H1 (cell line): Measurements from ENCODE around the gene PDK2. TPM values are rescaled to one million over a fixed set of nuclear protein-coding genes. Genes with fewer than 3 reads are reported as not detected.

Experiments used
- CTCF ChIA-PET: fragments of 300-600 bp; sonication (Branson Sonifier 250); formaldehyde crosslinking; loops from one replicate; lab custom pipeline; 2021; ENCODE audit not compliant: partially characterized antibody; lab: Charles Lee
- POLR2A ChIA-PET: fragments of 300-600 bp; sonication (Branson Sonifier 250); formaldehyde crosslinking; loops from one replicate; lab custom pipeline; 2021; ENCODE audit warnings: inconsistent platforms; ENCODE audit not compliant: partially characterized antibody; lab: Charles Lee
- DNase-seq, 2 experiments: peaks; one replicate each; pipeline versions ENCODE4 v3.0.0 to v3.0.0-alpha.2; 2010 to 2022; ENCODE audit warnings: low spot score in 2 of 2, low read depth in 1 of 2, mixed read lengths in 1 of 2
- FAIRE-seq: peaks from 2 replicates; lab custom pipeline; 2011; peaks lifted over from hg19 to GRCh38; lab: Jason Lieb, UNC
- H2AFZ ChIP-seq: 2 replicates; pipeline ENCODE4 v1.8.1; 2012; ENCODE audit warnings: low read length, inconsistent platforms
- H2AK5ac ChIP-seq: 2 replicates; pipeline ENCODE4 v1.6.1; 2013; ENCODE audit warnings: low read depth, low read length
- H2BK120ac ChIP-seq: replicated peaks from 2 replicates; pipeline ENCODE3; 2013; ENCODE audit warnings: low read depth, low read length, inconsistent platforms
- H2BK12ac ChIP-seq: 2 replicates; pipeline ENCODE4 v1.6.1; 2013; ENCODE audit warnings: low read depth, low read length
- H2BK15ac ChIP-seq: 2 replicates; pipeline ENCODE4 v1.6.1; 2013; ENCODE audit warnings: low read length
- H2BK20ac ChIP-seq: 2 replicates; pipeline ENCODE4 v1.6.1; 2013; ENCODE audit warnings: low read length
- H2BK5ac ChIP-seq: 2 replicates; pipeline ENCODE4 v1.6.1; 2013; ENCODE audit warnings: low read depth, low read length
- H3K14ac ChIP-seq: 2 replicates; pipeline ENCODE4 v1.6.1; 2013; ENCODE audit warnings: inconsistent platforms; ENCODE audit not compliant: insufficient read length
- H3K18ac ChIP-seq: 2 replicates; pipeline ENCODE4 v1.6.1; 2013; ENCODE audit warnings: low read length; ENCODE audit errors: extremely low read depth
- H3K23ac ChIP-seq: 2 replicates; pipeline ENCODE4 v1.6.1; 2013; ENCODE audit warnings: inconsistent platforms; ENCODE audit not compliant: insufficient read length
- H3K23me2 ChIP-seq: 2 replicates; pipeline ENCODE4 v1.6.1; 2013; ENCODE audit warnings: low read depth, low read length
- H3K27ac ChIP-seq: 2 replicates; pipeline ENCODE4 v1.6.1; 2011; ENCODE audit warnings: low read depth, low read length, inconsistent platforms
- H3K27me3 ChIP-seq, 4 experiments: replicated peaks in 1 of 4; 1 replicate in 1 of 4; 2 replicates in 3 of 4; pipeline versions ENCODE4 v1.6.1 to v1.8.1; 2011 to 2013; ENCODE audit warnings: low read length in 3 of 4, mild to moderate bottlenecking in 3 of 4, inconsistent platforms in 2 of 4, mixed read lengths in 2 of 4, moderate library complexity in 1 of 4; ENCODE audit not compliant: control insufficient read depth in 3 of 4, insufficient read depth in 3 of 4; ENCODE audit errors: extremely low read depth in 1 of 4
- H3K36me3 ChIP-seq, 4 experiments: 2 replicates each; pipeline versions ENCODE4 v1.6.1 to v1.8.1; 2011 to 2013; ENCODE audit warnings: mild to moderate bottlenecking in 4 of 4, low read length in 3 of 4, moderate library complexity in 2 of 4, control low read depth in 1 of 4, inconsistent platforms in 1 of 4; ENCODE audit not compliant: insufficient read depth in 4 of 4, control insufficient read depth in 2 of 4
- H3K4ac ChIP-seq: replicated peaks from 2 replicates; pipeline ENCODE3; 2013; ENCODE audit warnings: low read length, low read depth, mixed read lengths, inconsistent platforms; ENCODE audit not compliant: insufficient read length
- H3K4me1 ChIP-seq, 4 experiments: replicated peaks in 1 of 4; 1 replicate in 1 of 4; 2 replicates in 3 of 4; pipeline versions ENCODE4 v1.6.1 to v1.8.1; 2011 to 2013; ENCODE audit warnings: low read length in 3 of 4, inconsistent platforms in 2 of 4, mixed read lengths in 1 of 4; ENCODE audit not compliant: insufficient read depth in 4 of 4, control insufficient read depth in 3 of 4
- H3K4me2 ChIP-seq, 2 experiments: 2 replicates each; pipeline versions ENCODE4 v1.6.1 to v1.8.1; 2011 to 2013; ENCODE audit warnings: low read depth in 2 of 2, low read length in 2 of 2, control low read depth in 1 of 2, inconsistent platforms in 1 of 2, mild to moderate bottlenecking in 1 of 2; ENCODE audit not compliant: insufficient read depth in 1 of 2
- H3K4me3 ChIP-seq, 4 experiments: fragments of 200-600, 300-600 bp in 1 of 4; sonication (generic), shearing (Covaris generic), sonication (Bioruptor Twin) in 1 of 4; 2 replicates each; pipeline versions ENCODE4 v1.5.1 to v1.8.1; 2011 to 2016; ENCODE audit warnings: low read length in 4 of 4, low read depth in 3 of 4, control low read depth in 2 of 4, inconsistent platforms in 2 of 4, mild to moderate bottlenecking in 2 of 4, mixed read lengths in 1 of 4, moderate library complexity in 1 of 4; ENCODE audit not compliant: insufficient read depth in 2 of 4; ENCODE audit errors: extremely low read depth in 1 of 4
- H3K56ac ChIP-seq: replicated peaks from 2 replicates; pipeline ENCODE3; 2013; ENCODE audit warnings: low read depth, mild to moderate bottlenecking, mixed read lengths, low read length, inconsistent platforms; ENCODE audit not compliant: insufficient read length
- H3K79me1 ChIP-seq: 2 replicates; pipeline ENCODE4 v1.6.1; 2013; ENCODE audit warnings: low read depth, low read length, control low read depth
- H3K79me2 ChIP-seq, 2 experiments: 2 replicates each; pipeline versions ENCODE4 v1.6.1 to v1.8.1; 2012 to 2013; ENCODE audit warnings: low read length in 2 of 2, mild to moderate bottlenecking in 2 of 2, inconsistent platforms in 1 of 2; ENCODE audit not compliant: insufficient read depth in 2 of 2, control insufficient read depth in 1 of 2
- H3K9ac ChIP-seq, 4 experiments: replicated peaks in 1 of 4; 1 replicate in 1 of 4; 2 replicates in 3 of 4; pipeline versions ENCODE4 v1.6.1 to v1.8.1; 2011 to 2013; ENCODE audit warnings: low read depth in 3 of 4, low read length in 3 of 4, control low read depth in 2 of 4, mild to moderate bottlenecking in 2 of 4, moderate library complexity in 2 of 4, inconsistent platforms in 1 of 4; ENCODE audit errors: extremely low read depth in 1 of 4
- H3K9me3 ChIP-seq, 2 experiments: 2 replicates each; pipeline versions ENCODE4 v1.6.1 to v1.8.1; 2012 to 2013; ENCODE audit warnings: mild to moderate bottlenecking in 2 of 2, moderate library complexity in 2 of 2, control low read depth in 1 of 2, inconsistent platforms in 1 of 2, low read depth in 1 of 2, low read length in 1 of 2, mixed read lengths in 1 of 2; ENCODE audit not compliant: insufficient read depth in 2 of 2
- H4K20me1 ChIP-seq, 2 experiments: replicated peaks in 1 of 2; 2 replicates each; pipeline versions ENCODE3 to v1.8.1; 2011 to 2013; ENCODE audit warnings: inconsistent platforms in 2 of 2, low read length in 2 of 2, mild to moderate bottlenecking in 1 of 2; ENCODE audit not compliant: insufficient read depth in 2 of 2, control insufficient read depth in 1 of 2
- H4K5ac ChIP-seq: 2 replicates; pipeline ENCODE4 v1.6.1; 2013; ENCODE audit warnings: low read length, low read depth, mixed read lengths, inconsistent platforms; ENCODE audit not compliant: insufficient read length
- H4K8ac ChIP-seq: 2 replicates; pipeline ENCODE4 v1.8.0; 2013; ENCODE audit warnings: mild to moderate bottlenecking, moderate library complexity, low read length, inconsistent platforms; ENCODE audit not compliant: insufficient read depth; ENCODE audit errors: extremely low read depth
- H4K91ac ChIP-seq: replicated peaks from 2 replicates; pipeline ENCODE3; 2013; ENCODE audit warnings: low read length, mixed read lengths, inconsistent platforms; ENCODE audit not compliant: insufficient read length
- GTF2F1 ChIP-seq: IDR thresholded peaks from 2 replicates; pipeline ENCODE4 v1.6.1; 2012; ENCODE audit warnings: low read depth, low read length, improper control_type of control experiment, borderline replicate concordance
- MAX ChIP-seq: IDR thresholded peaks from 2 replicates; pipeline ENCODE4 v1.6.1; 2012; ENCODE audit warnings: inconsistent platforms
- NRF1 ChIP-seq: IDR thresholded peaks from 2 replicates; pipeline ENCODE4 v1.6.1; 2011; ENCODE audit warnings: mild to moderate bottlenecking, low read depth, low read length, improper control_type of control experiment
- POLR2AphosphoS5 ChIP-seq: IDR thresholded peaks from 2 replicates; pipeline ENCODE4 v1.6.1; 2011; ENCODE audit warnings: low read depth, low read length
- SP1 ChIP-seq: IDR thresholded peaks from 2 replicates; pipeline ENCODE4 v1.6.1; 2011; ENCODE audit warnings: low read depth, low read length
- USF2 ChIP-seq: IDR thresholded peaks from 2 replicates; pipeline ENCODE4 v1.6.1; 2011; ENCODE audit warnings: low read length, improper control_type of control experiment
- YY1 ChIP-seq: IDR thresholded peaks from 2 replicates; pipeline ENCODE4 v1.6.1; 2011; ENCODE audit warnings: low read depth, mild to moderate bottlenecking, low read length
- WGBS, 2 experiments: shearing (Covaris generic) in 1 of 2; methylation state at CpG; one replicate each; pipeline versions ENCODE4 v1.1.6 to v1.1.7; 2013 to 2015; ENCODE audit warnings: low lambda C conversion rate in 2 of 2, mixed read lengths in 2 of 2, inconsistent platforms in 1 of 2, low coverage in 1 of 2, missing lambda C conversion rate in 1 of 2; ENCODE audit not compliant: insufficient replicate concordance in 2 of 2, insufficient coverage in 1 of 2, insufficient read length in 1 of 2; ENCODE audit errors: extremely low coverage in 1 of 2, missing lambda C conversion rate in 1 of 2; 5-methylcytosine and 5-hydroxymethylcytosine counted together
- polyA plus RNA-seq, 7 experiments: library from polyadenylated mRNA; depleted of rRNA in 3 of 7; stranded (reverse) in 5 of 7; unstranded in 2 of 7; fragments of >200 nt in 5 of 7; fragments of 200-250 nt in 2 of 7; gene quantifications; 1 replicate in 5 of 7; 2 replicates in 1 of 7; 4 replicates in 1 of 7; pipeline versions ENCODE4 v1.2.1 to v1.2.3, GENCODE V29; 2011 to 2013; ENCODE audit warnings: missing spikeins in 2 of 7, mixed read lengths in 2 of 7
- total RNA-seq: library from RNA; stranded (reverse); fragmentation: NEBNext Ultra II Directional; extraction: Animal tissue kit (Norgen Biotek cat#: 25700); gene quantifications from 2 replicates; pipeline ENCODE4 v1.2.1, GENCODE V29; 2021

The PDK2 gene
- total and polyA plus RNA-seq, 2 of the 8 experiments (the other 6 are each of a cell fraction or from before 2014, with no cell fraction given): 18.3 to 121 TPM

DNA sequence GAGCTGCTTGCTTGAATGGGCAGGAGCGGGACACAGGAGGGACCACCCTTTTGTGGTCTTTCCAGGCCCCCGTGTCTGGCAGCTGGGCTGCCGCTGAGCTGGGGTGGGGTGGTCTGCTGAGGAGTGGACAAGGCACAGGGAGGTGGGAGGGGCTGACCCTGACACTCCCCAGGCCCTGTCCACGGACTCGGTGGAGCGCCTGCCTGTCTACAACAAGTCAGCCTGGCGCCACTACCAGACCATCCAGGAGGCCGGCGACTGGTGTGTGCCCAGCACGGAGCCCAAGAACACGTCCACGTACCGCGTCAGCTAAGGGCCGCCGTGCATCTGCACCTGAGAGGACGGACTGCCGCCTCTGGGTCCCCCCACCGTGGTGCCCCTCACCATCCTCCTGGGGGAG is 14.6 kb downstream of the PDK2 start:
- Histone ChIP-seq H2AFZ (no peak overlapping the region), H3K4me3 (no peak overlapping the region), H4K20me1 (peaks cover 2% of the 10 kb centered on the region in 2 experiments), H2AK5ac (no peak overlapping the region), H3K27me3 (no peaks in the 10 kb centered on the region; a peak in 1 of 7 replicates), H3K27ac (no peak overlapping the region), H3K36me3 (no peaks in the 10 kb centered on the region; a peak in 2 of 8 replicates), H3K23me2 (no peaks in the 10 kb centered on the region), H4K5ac (no peak overlapping the region), H4K91ac (no peak overlapping the region), H2BK120ac (no peak overlapping the region), H2BK12ac (no peak overlapping the region), H3K18ac (no peak overlapping the region), H3K4me1 (peaks cover 0 to 4% (median 3%) of the 10 kb centered on the region in 4 experiments; a peak in 2 of 7 replicates), H2BK5ac (no peak overlapping the region; the same call in 1 of the 2 replicates), H3K23ac (no peak overlapping the region), H3K79me2 (no peaks in the 10 kb centered on the region), H4K8ac (peak overlapping the region; percentile 40; the same call in 1 of the 2 replicates), H3K56ac (no peak overlapping the region), H3K4me2 (no peak overlapping the region), H3K14ac (no peak overlapping the region), H3K79me1 (no peaks in the 10 kb centered on the region), H2BK15ac (no peak overlapping the region), H3K9me3 (no peaks in the 10 kb centered on the region), H3K9ac (no peak overlapping the region), H3K4ac (no peak overlapping the region), H2BK20ac (no peak overlapping the region)
- FAIRE-seq (no peak), DNase-seq (no peak)
- CTCF ChIA-PET: interaction anchor here (0.7 to 23.0 kb wide), 7 partner anchors 10 to 56 kb away, joined by 3 to 412 read pairs (median 3); partner anchors contain the start of genes PDK2, PPP1R9B and SGCA
- WGBS, 2 experiments: 86% methylated on average over 7 of the region's 19 CpGs; no CpG with 5 or more reads in 1 of the 2 experiments
- POLR2A ChIA-PET: interaction anchor here (0.6 kb wide), 1 partner anchor 293 kb away, joined by 3 read pairs; no protein-coding TSS in a partner anchor
- no peak for TF ChIP-seq YY1
- TF ChIP-seq SP1: no peak
- no peak for TF ChIP-seq GTF2F1
- TF ChIP-seq MAX: no peak
- TF ChIP-seq POLR2AphosphoS5: no peak
- TF ChIP-seq NRF1: no peak
- no peak for TF ChIP-seq USF2
